Measurements from ENCODE around the gene CDCP1. TPM values are rescaled to one million over a fixed set of nuclear protein-coding genes. Genes with fewer than 3 reads are reported as not detected.

CDCP1 gene
- polyA plus RNA-seq, 3 donors, result 0.42 to 1.3 (median 0.52) TPM

GRCh38 chr3:45055411-45056143 lies 90.6 kb downstream of the CDCP1 start:
- peak overlapping the region; percentile 26 to 82 for H3K27ac ChIP-seq (ENCODE audit: low read depth in 1 of 2, low read length in 2 of 2)
- H3K4me3 Mint-ChIP-seq, result peak overlapping the region in 1 of 2 donors; percentile 2
- H3K27me3 ChIP-seq (ENCODE audit: control insufficient read depth in 2 of 2, insufficient read depth in 2 of 2, low read length in 2 of 2), result no peaks in the 10 kb centered on the region
- H3K4me1 Mint-ChIP-seq, result peaks cover 57% of the 10 kb centered on the region
- peaks cover 0 to 6% (median 0%) of the 10 kb centered on the region in 7 donors for H3K9me3 Mint-ChIP-seq
- H3K4me3 ChIP-seq (replicated peaks in 1 of 3; ENCODE audit: low read depth in 2 of 3, low read length in 3 of 3), result peak overlapping the region in 1 of 3 experiments; percentile 27
- peak; percentile 9 for TF ChIP-seq CTCF (IDR thresholded peaks at IDR 0.05)
- no peaks in the 10 kb centered on the region for H3K9me3 ChIP-seq (replicated peaks in 1 of 2; ENCODE audit: control insufficient read depth in 1 of 2, insufficient read depth in 1 of 2, low read length in 2 of 2)
- H3K79me2 ChIP-seq (ENCODE audit: insufficient read depth, low read length), result no peaks in the 10 kb centered on the region
- peaks cover 49 to 62% of the 10 kb centered on the region in 2 donors for H3K4me1 ChIP-seq (ENCODE audit: control insufficient read depth in 1 of 2, insufficient read depth in 2 of 2, low read length in 2 of 2)
- no peaks in the 10 kb centered on the region for H3K36me3 ChIP-seq (replicated peaks in 1 of 2; ENCODE audit: control insufficient read depth in 1 of 2, insufficient read depth in 2 of 2, low read length in 2 of 2)
- peaks cover 0 to 2% (median 2%) of the 10 kb centered on the region in 3 donors for H3K27me3 Mint-ChIP-seq (ENCODE audit: low read depth in 3 of 3)
- intact Hi-C loops (cut with micrococcal nuclease), result loop anchor here in 1 of 2 donors (5.0 kb wide), 1 partner anchor 67 kb away; no protein-coding TSS in a partner anchor
- peak overlapping the region; percentile 88 to 97 (median 93) for H3K27ac Mint-ChIP-seq
- DNase-seq, result peak in 2 of 3 donors; percentile 48 to 56
- H3K9ac ChIP-seq (ENCODE audit: insufficient read depth, low read length, poor library complexity, severe bottlenecking), result peak overlapping the region; percentile 12
- no peaks in the 10 kb centered on the region for H4K20me1 ChIP-seq (ENCODE audit: insufficient read depth, low read length)
- no peak overlapping the region for H2AFZ ChIP-seq (ENCODE audit: insufficient read depth, low read depth, low read length, poor library complexity, severe bottlenecking)
- WGBS (ENCODE audit: insufficient coverage), result no CpG with 5 or more reads among the region's 7 CpGs
- H3K36me3 Mint-ChIP-seq, result no peaks in the 10 kb centered on the region
- H3K4me2 ChIP-seq (replicated peaks; ENCODE audit: extremely low read depth, low read length, poor library complexity, severe bottlenecking), result peak overlapping the region; percentile 49

- Mint-ChIP-seq H3K27me3 (ENCODE audit: low read depth in 3 of 3) (peaks cover 0 to 2% (median 2%) of the 10 kb centered on the region in 3 donors), H3K36me3 (no peaks in the 10 kb centered on the region), H3K9me3 (peaks cover 0 to 6% (median 0%) of the 10 kb centered on the region in 7 donors), H3K4me1 (peaks cover 57% of the 10 kb centered on the region), H3K4me3 (peak overlapping the region in 1 of 2 donors; percentile 2), H3K27ac (peak overlapping the region; percentile 88 to 97 (median 93))
- H3K27ac ChIP-seq (ENCODE audit: low read depth in 1 of 2, low read length in 2 of 2), result peak overlapping the region in 1 of 2 donors; percentile 82
- H4K20me1 ChIP-seq (ENCODE audit: insufficient read depth, low read length), result no peaks in the 10 kb centered on the region
- peak overlapping the region in 1 of 3 experiments; percentile 27 for H3K4me3 ChIP-seq (replicated peaks in 1 of 3; ENCODE audit: low read depth in 2 of 3, low read length in 3 of 3)
- intact Hi-C loops (cut with micrococcal nuclease), result loop anchor here in 1 of 2 donors (5.0 kb wide), 1 partner anchor 67 kb away; no protein-coding TSS in a partner anchor
- H3K4me2 ChIP-seq (replicated peaks; ENCODE audit: extremely low read depth, low read length, poor library complexity, severe bottlenecking), result peak overlapping the region; percentile 49
- H3K9ac ChIP-seq (ENCODE audit: insufficient read depth, low read length, poor library complexity, severe bottlenecking), result no peak overlapping the region
- H3K9me3 ChIP-seq (replicated peaks in 1 of 2; ENCODE audit: control insufficient read depth in 1 of 2, insufficient read depth in 1 of 2, low read length in 2 of 2), result no peaks in the 10 kb centered on the region
- peak; percentile 75 to 93 (median 93) for DNase-seq
- H3K4me1 ChIP-seq (ENCODE audit: control insufficient read depth in 1 of 2, insufficient read depth in 2 of 2, low read length in 2 of 2), result peaks cover 49 to 62% of the 10 kb centered on the region in 2 donors
- no CpG with 5 or more reads among the region's 2 CpGs for WGBS (ENCODE audit: insufficient coverage)
- no peaks in the 10 kb centered on the region for H3K27me3 ChIP-seq (ENCODE audit: control insufficient read depth in 2 of 2, insufficient read depth in 2 of 2, low read length in 2 of 2)
- H2AFZ ChIP-seq (ENCODE audit: insufficient read depth, low read depth, low read length, poor library complexity, severe bottlenecking), result no peak overlapping the region
- TF ChIP-seq CTCF (IDR thresholded peaks at IDR 0.05), result no peak
- no peaks in the 10 kb centered on the region for H3K79me2 ChIP-seq (ENCODE audit: insufficient read depth, low read length)
- H3K36me3 ChIP-seq (replicated peaks in 1 of 2; ENCODE audit: control insufficient read depth in 1 of 2, insufficient read depth in 2 of 2, low read length in 2 of 2), result no peaks in the 10 kb centered on the region
These were observed 91.2 kb downstream of the CDCP1 start for GRCh38 chr3:45055032-45055410.
